HepG2 (cell line): ENCODE results near the gene CAMTA1.

Experiments
- CTCF ChIP-seq: sonication (generic); formaldehyde crosslinking; IDR thresholded peaks from 2 replicates; pipeline ENCODE4 v1.5.0; 2020; ENCODE audit warnings: mild to moderate bottlenecking, missing genetic modification reagents, moderate library complexity
- FOXK2 ChIP-seq: fragments of 450-650 bp; IDR thresholded peaks from 2 replicates; pipeline ENCODE4 v1.6.1; 2016
- FOXO1 ChIP-seq: sonication (generic); formaldehyde crosslinking; IDR thresholded peaks from 2 replicates; pipeline ENCODE4 v1.4.0; 2020; ENCODE audit warnings: missing genetic modification reagents
- MTA3 ChIP-seq: sonication (generic); formaldehyde crosslinking; IDR thresholded peaks from 2 replicates; pipeline ENCODE4 v1.4.0; 2020; ENCODE audit warnings: missing genetic modification reagents
- RFX5 ChIP-seq: IDR thresholded peaks from 2 replicates; pipeline ENCODE4 v1.6.1; 2011; ENCODE audit warnings: low read depth, low read length, improper control_type of control experiment
- TAF15 ChIP-seq: fragments of 200-400 bp; formaldehyde crosslinking; IDR thresholded peaks from one replicate; pipeline ENCODE4 v1.6.1; 2018; ENCODE audit warnings: mild to moderate bottlenecking, low read depth, low read length; ENCODE audit not compliant: poor library complexity, severe bottlenecking
- TFDP1 ChIP-seq: IDR thresholded peaks from 2 replicates; pipeline ENCODE4 v1.6.1; 2016; ENCODE audit warnings: missing compliant biosample characterization, missing genetic modification reagents, borderline replicate concordance
- ZNF317 ChIP-seq: sonication (generic); formaldehyde crosslinking; IDR thresholded peaks from 2 replicates; pipeline ENCODE4 v1.5.0; 2020; ENCODE audit warnings: mild to moderate bottlenecking, missing genetic modification reagents
- ZNF567 ChIP-seq: sonication (generic); formaldehyde crosslinking; IDR thresholded peaks from 2 replicates; pipeline ENCODE4 v1.8.1; 2023; ENCODE audit warnings: mild to moderate bottlenecking, missing genetic modification reagents, borderline replicate concordance
- ZNF704 ChIP-seq: sonication (generic); formaldehyde crosslinking; IDR thresholded peaks from 2 replicates; pipeline ENCODE4 v1.8.1; 2023; ENCODE audit warnings: mild to moderate bottlenecking, inconsistent platforms, moderate library complexity, missing genetic modification reagents, borderline replicate concordance
- ZNF780A ChIP-seq: sonication (generic); formaldehyde crosslinking; IDR thresholded peaks from 2 replicates; pipeline ENCODE4 v1.8.0; 2022; ENCODE audit warnings: mild to moderate bottlenecking, missing genetic modification reagents, moderate library complexity

GRCh38 chr1:7583291-7584096 is 798.2 kb downstream of the CAMTA1 start:
- TF ChIP-seq ZNF780A (CRISPR knock-in tag) (no peak), ZNF567 (no peak), CTCF (CRISPR knock-in tag) (no peak), TAF15 (no peak), FOXK2 (no peak), RFX5 (no peak), ZNF704 (CRISPR knock-in tag) (no peak), ZNF317 (no peak), FOXO1 (CRISPR knock-in tag) (no peak), MTA3 (CRISPR knock-in tag) (no peak), TFDP1 (no peak)
